Activated CD4-positive, alpha-beta T cell treated with anti-CD3 and anti-CD28 coated beads for 1 hour (primary cell): ENCODE measurements around the gene ETV3L.

ENCODE experiments used
- DNase-seq: peaks from one replicate; pipeline ENCODE4 v3.0.0-alpha.2; 2020

Gene ETV3L

DNA sequence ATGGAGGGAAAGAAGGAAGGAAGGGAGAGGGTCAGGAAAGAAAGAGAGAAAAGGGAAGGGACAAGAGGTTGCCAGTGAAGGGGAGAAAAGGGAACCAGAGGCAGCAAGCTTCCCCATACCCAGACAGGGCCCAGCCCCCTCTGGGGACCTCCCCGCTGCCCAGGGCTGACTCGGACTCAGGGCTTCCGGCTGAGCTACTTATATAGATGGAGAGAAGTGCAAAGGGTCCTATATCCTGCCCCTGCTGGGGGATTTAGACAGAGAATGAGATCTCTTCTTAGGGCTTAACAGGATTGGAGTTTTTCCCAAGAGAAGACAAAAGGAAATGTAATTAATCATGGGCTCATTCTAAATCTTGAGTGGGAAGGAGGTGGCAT, at the start of gene ETV3L:
Gene ETV3L (minus strand): TSS at position 176 of the 377 bp plus-strand sequence. CDS start 285 bp downstream, outside the sequence.
- DNase-seq: no peak

DNA sequence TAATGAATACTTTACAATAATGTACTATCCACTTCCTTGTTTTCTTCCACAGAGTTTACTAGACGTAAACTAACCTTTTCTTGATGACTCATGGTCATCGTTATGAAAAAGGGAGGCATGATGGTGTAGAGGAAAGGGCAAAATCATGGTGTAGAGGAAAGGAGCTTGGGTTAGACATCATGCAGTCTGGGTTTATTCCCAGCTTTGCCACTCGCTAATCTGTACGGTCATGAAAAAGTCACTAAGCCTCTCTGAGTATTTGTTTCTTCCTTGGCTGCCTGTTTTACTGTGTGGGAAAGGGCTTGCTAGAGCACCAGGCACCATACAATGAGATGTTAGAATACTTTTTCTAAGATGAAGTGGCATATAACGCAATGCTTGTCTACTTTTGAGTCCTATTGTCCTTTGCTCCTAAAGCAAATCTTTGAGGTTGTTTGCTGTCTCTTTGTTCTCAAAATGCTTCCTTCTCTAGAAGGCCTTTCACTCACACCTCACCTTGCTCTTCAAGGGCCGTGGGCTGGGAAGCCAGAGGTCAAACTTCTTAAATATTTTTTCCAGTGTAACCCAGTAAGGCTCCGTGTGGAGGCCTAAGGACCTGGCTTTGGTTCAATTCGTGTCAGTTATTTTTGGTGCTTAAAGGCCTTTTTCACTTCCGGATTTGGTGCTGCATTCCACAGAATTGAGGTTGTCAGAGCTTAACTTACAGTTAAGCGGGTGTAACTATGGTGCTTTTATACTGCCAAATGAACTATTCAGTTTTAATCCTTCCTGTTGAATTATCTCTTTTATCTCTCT, 48.5 kb upstream of the ETV3L start:
- DNase-seq: no peak

DNA sequence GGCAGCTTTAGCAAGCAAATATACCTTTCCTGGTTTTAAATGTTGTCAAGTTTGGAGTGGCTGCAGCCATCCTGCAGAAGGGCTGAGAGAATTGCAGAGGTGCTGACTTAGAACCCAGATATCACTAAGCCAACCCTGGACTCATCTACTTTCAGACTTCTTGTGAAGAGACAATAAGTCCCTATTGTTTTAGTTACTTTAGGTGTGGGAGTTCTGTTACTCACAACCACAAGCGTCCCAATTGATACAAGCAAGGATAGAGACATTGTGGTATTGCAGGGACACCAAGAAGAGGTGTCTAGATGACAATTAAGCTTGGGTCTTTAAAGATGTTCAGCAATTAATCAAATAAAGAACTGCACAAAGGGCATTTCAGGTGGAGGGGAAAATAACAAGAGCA, 47.4 kb upstream of the ETV3L start:
- DNase-seq: no peak

DNA sequence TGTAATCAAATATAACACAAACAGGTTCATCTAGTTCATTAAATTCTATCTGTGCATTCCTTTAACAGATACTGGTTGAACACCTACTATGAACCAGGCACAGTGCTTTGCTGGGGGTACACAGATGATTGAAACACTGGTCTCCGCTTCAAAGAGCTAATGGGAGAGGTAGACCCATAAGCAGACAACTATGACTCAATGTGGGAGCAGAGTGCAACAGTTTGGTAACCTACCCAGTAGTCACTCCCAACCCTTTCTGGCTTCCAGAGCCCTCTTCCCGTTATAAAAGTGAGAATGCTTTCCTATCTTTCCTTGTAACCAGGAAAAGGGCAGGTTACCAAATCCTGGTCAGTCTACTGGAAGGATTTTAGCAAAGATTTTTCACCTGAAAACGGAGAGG, 46.6 kb upstream of the ETV3L start:
- no peak for DNase-seq

DNA sequence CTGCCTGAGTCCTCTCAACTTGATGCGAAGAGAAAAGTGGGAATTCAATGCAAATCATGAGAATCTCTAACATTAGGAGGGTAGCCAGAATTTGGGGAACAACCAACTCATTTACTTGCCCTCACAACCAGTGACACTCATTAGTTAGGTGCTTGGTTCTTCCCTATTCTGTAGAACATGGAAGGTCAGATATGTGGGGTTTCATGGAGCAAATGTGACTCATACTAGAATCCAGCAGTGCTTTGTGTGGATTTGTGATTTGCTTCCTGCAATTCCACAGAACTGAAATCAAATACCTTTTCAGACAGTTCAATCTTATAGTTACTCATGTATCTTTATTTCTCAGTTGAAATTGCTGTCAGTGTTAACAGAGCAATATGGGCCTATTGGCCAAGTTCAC, 45.5 kb upstream of the ETV3L start:
- DNase-seq: no peak

DNA sequence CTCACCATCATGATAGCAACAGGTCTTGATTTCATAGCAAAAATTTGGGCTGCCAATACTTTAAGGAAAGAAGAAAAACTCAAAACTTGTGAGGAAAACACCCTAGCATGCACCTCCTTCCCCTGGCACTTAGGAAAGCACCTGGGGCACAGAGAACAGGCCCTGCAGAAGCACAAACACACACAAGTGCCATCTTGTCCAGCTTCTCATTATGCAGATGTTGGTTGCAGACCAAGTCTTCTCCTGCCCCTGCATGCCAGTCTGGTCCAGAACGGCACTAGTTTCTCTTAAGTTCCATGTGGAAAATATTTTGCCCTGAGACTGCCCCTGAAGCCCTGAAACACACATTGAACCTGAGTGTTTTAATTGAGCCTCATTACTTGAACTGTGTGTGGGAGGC, 44.9 kb upstream of the ETV3L start:
- DNase-seq: no peak

DNA sequence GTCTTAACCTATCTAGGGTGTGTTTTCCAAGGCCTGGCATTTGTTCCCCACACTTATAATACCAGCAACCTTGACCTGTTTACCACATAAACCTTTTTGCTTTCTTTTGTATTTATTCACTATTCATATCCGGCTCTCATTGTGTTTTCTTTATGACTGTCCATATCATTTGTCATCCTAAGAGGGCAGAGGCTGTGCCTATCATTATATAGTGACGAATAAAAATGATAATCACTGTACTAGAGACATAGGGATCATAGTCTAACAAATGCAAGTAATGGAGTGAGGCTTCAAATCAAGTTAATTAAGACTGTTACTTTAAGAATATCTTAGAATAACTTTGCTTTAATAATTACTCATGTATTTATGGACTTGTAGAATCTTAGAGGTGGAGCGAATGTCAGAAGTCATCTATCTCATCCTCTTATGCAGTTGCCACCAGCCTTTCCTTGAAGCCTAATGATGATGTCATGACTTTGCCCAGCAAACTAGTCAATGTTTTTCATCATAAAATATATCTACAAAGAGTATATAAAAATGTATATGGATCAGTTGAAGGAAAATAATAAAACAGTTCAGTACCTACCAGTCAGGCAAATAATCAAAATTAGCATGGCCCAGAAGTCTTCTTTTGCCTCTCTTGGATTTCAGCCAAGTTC, 43.3 kb upstream of the ETV3L start:
- no peak for DNase-seq

DNA sequence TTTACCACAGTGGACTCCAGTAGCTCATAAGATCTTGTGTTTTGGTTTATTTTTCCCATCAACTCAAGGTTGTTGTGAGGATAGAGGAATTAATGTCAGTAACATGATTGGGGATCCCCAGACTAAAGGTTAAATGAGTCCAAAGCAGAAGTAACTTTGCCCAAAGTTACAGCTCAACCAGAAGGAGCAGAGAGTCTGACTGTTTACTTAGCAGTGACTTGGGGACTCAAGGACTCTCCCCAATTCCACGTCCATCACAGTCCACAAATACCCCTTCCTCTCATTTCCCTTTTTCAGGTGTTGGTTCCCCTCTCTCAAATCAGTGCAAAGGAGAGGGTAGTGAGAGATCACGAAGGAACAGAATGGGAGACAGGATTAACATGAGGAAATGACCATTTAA, 42.6 kb upstream of the ETV3L start:
- DNase-seq: no peak

DNA sequence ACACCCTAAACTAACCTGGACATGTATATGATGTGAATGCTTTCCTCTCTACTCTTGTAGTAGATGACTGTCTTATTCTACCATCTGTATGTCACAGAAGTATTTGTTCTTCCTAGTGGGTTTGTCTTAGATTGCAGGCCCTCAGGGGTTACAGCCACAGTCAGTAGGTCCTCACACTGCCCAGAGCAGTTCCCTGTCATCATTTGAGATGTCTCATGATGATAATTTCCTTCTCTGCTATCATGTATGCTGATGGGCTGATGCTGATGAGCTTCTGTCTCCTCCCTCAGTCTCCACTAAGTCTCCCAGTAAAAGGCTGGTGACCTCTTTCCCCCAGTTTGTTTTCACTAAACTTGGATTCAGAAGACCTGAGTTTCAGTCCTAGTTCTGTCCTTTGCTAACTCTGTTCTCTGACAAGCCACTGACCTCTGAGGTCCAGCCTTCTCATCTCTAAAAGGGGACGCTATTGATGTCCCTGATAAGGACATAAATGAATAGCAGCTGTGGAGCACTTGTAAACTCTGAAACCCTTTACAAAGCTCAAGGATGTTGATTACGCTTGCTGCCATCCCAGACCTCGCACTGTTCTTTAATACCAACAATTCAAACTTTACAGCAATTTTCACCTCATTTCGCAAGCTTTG, 41.7 kb upstream of the ETV3L start:
- DNase-seq: no peak

DNA sequence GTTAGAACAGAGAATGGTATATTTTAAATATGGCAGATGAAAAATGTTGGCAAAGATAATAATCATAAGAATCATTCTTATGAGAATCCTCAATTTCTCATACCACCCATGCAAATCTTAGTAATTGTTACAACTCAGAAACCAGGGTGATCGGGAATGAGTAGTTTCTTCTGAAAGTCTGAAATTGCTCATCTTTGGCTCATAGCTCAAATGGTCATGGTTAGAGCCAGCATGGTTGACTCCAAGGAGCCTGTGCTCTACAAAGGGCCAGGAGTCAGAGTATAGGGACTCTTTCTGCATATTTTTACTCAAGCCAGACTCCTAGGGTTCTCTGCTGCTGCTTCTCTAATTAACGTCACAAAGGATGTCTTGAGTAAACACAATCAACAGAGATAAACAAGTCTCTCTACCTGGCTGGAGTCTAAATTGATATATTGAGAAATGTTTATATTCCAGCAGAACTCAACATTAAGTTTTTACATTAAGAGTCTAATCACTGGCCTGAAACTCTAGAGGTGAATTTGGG, 40.5 kb upstream of the ETV3L start:
- DNase-seq: no peak

DNA sequence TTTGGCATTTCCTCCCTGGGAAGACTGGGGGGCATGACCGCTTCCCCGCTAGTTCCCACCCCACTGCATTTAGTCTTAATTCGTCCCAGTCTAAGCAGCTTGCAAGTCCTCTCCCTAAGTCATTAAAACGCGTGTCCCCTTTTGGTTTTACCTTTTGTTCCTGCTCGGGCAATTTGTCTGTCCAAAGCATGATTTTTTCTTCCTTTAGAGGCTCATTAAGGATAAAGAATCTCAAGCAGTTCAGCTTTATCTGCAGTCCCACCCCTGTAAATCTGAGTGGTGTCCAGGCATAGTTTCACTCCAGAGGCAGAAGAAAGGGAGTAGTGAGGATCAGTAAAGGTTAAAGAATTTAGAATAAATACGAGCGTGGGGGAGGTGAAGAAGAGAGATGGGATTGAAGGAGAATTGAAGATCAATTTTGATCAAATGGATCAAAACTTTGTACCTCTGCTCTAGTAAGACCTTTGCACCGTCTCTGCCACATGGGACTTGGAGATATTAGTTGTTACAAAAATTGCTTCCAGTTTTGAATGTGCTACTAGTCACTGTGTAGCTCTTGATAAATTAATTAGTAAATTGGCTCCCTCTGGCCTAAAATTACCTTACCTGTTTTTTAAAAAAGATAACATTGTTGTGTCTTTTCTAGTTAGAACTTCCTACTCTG, 39.6 kb upstream of the ETV3L start:
- no peak for DNase-seq

DNA sequence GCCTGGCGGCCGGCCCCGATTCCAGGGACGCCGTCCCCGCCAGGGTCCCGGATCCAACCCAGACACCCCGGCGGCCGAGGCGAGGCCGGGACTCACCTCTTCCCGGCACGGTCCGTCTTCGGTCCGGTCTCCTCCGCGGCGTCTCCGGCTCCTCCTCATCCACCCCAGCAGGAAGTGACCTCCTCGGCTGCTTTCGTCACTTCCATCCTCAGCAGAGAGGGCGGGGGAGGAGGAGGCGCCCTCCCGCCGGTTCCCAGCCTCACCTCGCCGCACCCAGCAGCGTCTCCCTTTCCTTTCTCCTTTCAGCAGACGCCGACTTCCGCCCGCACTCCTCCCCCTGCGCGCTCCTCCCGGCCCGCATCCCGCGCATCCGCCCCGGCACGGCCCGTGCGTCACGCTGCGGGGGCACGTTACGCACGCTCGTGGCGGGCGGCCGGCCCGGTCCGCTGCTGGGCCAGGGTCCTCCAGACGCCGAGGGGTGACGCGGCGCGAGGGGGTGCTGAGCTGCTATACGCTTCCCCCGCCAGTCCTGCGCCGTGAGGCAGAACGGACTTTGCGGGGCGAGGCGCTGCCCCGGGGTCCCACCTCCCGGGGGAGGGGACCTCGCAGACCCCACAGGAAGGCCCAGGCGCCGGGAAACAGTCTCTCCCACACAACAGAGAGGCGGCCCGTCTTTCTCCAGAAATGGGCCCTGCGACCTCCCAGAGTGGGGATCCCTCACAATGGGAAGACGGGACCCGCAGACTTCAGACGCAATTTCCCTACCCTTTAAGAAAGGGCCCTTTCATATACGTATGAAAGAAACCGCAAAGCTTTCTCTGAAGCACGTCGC, 38.8 kb upstream of the ETV3L start, which contains the start of gene ETV3:
Gene ETV3 (minus strand): TSS at position 176 of the 832 bp plus-strand sequence. CDS start 2,043 bp downstream, outside the sequence.
- peak; percentile 74 for DNase-seq

DNA sequence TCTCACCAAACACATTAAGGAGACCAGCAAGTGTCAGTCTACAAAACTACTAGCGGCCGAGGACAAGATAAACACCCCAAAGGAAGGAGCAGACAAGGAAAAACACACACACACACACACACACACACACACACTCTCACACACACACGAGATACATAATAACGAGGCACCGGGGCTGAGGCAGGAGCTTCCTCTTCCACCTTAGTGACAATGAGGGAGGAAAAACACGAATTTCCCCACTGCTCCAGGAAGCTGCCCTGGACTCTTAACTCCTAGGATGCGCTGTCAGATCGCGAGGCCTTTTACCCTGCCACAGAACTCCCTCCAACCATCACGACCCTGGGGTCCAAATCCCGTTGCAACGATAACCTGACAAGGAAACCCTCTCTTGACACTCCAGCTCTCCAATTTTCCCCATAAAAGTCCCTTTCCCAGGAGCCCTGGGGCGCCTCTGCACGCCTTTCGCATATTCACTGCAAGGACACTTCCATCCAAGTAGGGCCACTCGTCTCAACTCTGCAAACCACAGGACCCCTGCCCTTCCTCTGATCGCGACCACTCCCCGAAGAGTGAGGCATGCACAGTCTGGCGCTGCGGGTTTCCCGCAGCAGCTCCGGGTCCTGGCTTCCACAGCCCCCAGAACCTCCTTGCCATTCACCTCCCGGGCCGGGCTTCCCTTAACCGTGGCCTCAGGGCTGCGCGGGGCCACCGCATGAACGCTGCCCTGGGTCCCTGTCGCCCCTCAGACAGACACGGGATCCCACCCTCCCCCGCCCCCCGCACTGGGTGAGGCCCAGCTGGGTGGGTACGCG, 38.0 kb upstream of the ETV3L start:
- DNase-seq: no peak

DNA sequence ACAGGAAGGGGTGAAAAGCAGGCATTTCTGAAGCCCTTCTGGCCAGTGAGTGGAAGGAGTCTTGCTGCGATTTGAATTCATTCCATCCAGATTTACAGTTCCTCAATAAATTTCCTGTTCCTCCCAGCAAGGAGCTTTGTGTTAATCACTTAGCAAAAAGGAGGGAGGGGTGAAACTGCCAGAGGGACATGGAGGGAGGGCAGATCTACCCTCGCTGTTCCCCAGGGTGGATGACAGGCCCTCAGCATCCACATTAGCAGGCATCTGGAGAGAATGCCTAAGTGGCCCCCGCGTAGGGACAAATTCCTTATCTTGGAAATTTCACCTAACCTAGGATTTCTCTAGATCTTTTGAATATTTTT, 37.4 kb upstream of the ETV3L start:
- no peak for DNase-seq

DNA sequence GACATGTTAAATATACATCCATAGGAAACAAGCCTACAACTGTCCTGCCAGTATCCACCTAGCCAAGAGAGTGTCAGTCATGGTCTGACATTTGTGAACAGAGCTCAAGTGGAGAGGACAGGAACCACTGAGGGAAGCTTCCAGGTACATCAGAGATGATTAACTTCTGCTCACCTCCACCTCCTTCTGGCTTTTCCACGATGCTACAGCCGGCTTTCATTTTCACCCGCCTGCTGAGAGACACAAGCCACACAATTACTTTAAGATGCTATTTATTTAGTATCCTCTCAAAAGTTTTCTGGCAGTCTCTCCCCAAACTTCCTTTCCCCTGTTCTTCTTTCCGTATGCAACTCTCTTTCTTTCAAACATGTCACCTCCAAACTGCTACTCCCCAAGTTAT, 36.5 kb upstream of the ETV3L start:
- no peak for DNase-seq

DNA sequence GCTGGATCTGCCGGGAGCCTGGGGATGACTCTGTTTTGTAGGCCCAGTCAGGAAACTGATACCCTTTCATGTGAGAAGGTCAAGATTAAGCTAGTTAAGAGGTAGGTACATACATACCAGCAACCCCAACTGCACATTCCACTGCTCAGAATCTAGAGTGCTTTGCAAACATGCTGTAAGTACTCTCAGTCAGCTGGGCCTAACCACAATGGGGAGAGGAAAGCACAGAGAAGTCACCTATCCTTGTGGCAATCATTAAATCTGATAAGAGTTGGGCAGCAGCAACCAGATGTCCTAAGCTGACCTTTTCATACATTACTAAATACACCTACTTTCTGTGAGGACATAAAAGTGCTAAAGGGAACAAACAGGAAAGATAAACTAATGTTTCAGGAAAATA, 36.0 kb upstream of the ETV3L start:
- DNase-seq: no peak

DNA sequence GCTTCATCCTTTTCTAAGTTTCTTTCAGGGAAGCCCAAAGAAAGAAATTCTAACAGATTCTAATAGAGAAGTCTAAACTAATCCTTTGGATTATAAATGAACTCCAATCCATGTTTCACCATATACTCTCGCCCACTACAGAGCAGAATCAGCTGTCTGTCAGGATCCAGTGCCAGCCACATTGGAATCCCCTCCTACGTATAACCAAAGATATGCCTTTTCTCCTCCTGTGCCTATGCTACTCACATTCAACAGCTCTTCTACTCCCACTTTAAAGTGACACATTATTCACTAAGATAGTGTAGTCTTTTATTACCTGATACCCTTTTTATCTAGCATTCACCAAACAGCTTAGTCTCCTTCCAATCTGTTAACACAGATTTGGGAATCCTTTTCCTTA, 35.5 kb upstream of the ETV3L start:
- DNase-seq: no peak

DNA sequence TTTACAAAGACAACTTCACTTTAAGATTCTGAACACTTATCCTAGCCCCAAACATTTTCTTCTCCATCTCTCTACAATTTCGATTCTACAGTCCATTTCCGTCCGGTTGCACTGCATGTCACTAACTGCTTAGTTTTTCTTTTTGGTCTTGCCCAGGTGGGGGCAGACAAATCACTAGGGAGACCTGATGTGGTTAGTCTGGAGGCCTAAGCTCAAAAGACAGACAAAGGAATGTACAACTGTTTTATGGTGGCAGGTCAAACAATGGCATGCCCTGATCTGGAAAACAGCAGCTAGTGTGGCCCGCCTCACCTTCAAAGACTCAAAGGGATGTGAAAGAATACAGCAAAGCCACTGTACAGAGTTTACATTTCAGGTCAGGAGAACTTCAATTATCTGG, 34.8 kb upstream of the ETV3L start:
- no peak for DNase-seq

DNA sequence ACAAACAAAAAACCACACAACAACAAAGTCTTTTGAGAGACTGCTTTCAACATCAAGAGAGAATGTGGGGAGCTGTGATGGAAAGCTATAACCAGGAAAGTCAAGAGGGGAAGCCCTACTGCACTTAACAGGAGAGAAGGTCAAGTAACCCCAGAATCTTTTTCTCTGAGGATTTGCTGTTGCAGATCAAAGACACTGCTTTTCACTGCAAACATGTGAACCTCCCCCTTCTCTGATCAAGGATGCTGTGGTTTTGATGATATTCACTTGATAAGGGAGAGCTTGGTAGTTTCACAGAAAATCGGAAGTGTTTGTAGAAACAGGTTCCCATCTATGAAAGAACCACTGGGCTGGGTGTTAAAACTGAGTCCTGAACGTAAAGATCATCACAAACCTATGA, 33.8 kb upstream of the ETV3L start:
- DNase-seq: no peak

DNA sequence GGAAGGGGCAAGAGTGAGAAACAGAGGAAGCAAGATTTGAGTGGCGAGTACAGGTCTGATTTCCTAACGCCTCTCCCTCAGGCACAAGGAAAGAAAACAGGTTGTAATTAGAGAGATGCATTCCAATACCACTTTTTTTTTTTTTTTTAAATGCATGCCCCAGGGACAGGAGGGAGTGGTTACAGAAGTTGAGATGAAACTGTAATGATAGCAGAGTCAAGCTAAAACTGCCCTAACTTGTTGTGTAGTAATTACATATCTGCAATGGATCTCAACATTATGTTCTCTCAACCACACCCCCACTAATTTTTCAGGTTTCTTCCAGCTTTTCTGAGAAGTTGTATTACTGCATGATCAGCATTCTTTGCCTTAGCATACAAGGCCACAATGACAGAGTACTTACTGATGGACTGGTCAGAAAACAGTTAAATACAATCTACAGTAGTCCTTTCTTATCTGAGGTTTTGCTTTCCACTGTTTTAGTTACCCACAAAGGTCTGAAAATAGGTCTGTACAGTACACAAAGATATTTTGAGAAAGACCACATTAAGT, 33.1 kb upstream of the ETV3L start:
- no peak for DNase-seq

DNA sequence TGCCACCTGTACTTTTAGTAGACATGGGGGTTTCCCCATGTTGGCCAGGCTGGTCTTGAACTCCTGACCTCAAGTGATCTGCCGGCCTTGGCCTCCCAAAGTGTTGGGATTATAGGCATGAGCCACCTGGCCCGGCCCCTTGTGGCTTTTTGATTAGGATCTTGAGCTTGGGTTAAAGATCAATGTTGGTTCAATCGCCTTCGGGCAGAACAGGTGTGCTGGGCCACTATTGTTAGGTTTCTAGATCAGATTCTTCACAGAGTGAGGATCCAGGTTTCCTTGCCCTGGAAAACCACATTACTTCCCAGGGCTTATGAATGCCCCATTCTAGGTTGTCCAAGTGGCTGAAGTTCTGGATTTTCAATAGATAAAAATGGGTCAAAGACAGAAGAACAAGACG, 32.5 kb upstream of the ETV3L start:
- DNase-seq: no peak
